HCT116 (cell line): ENCODE measurements around the gene PRKACG.

Experiments
- CEBPB ChIP-seq: IDR thresholded peaks from 2 replicates; pipeline ENCODE4 v1.6.1; 2012; ENCODE audit warnings: low read depth
- CTCF ChIP-seq, 3 experiments: fragments of 200-600 bp in 1 of 3; sonication (generic) in 1 of 3; IDR thresholded peaks in 2 of 3; conservative IDR thresholded peaks in 1 of 3; 2 replicates each; pipeline ENCODE4 v1.5.1; 2012 to 2017; ENCODE audit warnings: low read depth in 2 of 3, low read length in 2 of 3, antibody characterized with exemption in 1 of 3, borderline replicate concordance in 1 of 3, control low read depth in 1 of 3, mild to moderate bottlenecking in 1 of 3, mixed read lengths in 1 of 3, mixed run types in 1 of 3, moderate library complexity in 1 of 3; ENCODE audit not compliant: insufficient read depth in 1 of 3
- EZH2 ChIP-seq: fragments of 200-600 bp; sonication (generic); IDR thresholded peaks from 2 replicates; pipeline ENCODE4 v1.6.1; 2017; ENCODE audit warnings: antibody characterized with exemption, mixed run types
- JUND ChIP-seq: IDR thresholded peaks from 2 replicates; pipeline ENCODE4 v1.6.1; 2012
- POLR2A ChIP-seq: IDR thresholded peaks from 2 replicates; pipeline ENCODE4 v1.7.0; 2011; ENCODE audit warnings: borderline replicate concordance; ENCODE audit not compliant: insufficient read depth, insufficient read length; ENCODE audit errors: extremely low read depth
- POLR2AphosphoS5 ChIP-seq: IDR thresholded peaks from 2 replicates; pipeline ENCODE4 v1.6.1; 2011; ENCODE audit warnings: mild to moderate bottlenecking, low read depth, low read length, moderate library complexity
- RAD21 ChIP-seq: IDR thresholded peaks from 2 replicates; pipeline ENCODE4 v1.6.1; 2012; ENCODE audit warnings: low read depth, mild to moderate bottlenecking
- REST ChIP-seq: IDR thresholded peaks from 2 replicates; pipeline ENCODE4 v1.6.1; 2012; ENCODE audit warnings: low read depth
- SP1 ChIP-seq: IDR thresholded peaks from 2 replicates; pipeline ENCODE4 v1.6.1; 2012; ENCODE audit warnings: low read depth
- YY1 ChIP-seq: IDR thresholded peaks from 2 replicates; pipeline ENCODE4 v1.6.1; 2011; ENCODE audit warnings: low read length, low read depth, moderate library complexity, mild to moderate bottlenecking; ENCODE audit not compliant: insufficient replicate concordance; ENCODE audit errors: extremely low read depth

- TF ChIP-seq CTCF (IDR thresholded peaks at IDR 0.05 in 2 of 3, conservative IDR thresholded peaks at IDR 0.05 in 1 of 3; ENCODE audit: borderline replicate concordance in 1 of 3, insufficient read depth in 1 of 3, low read depth in 2 of 3, low read length in 2 of 3): no peak
- no peak for TF ChIP-seq POLR2AphosphoS5
- TF ChIP-seq REST: no peak
- TF ChIP-seq POLR2A: no peak
- TF ChIP-seq RAD21: no peak
- TF ChIP-seq JUND: no peak
- no peak for TF ChIP-seq SP1
- TF ChIP-seq EZH2: no peak
- no peak for TF ChIP-seq CEBPB
- TF ChIP-seq YY1: no peak
Measured at GRCh38 chr9:68967800-68968199, 46.1 kb downstream of the PRKACG start.
